ENCODE measurements around the gene WDFY2.

- TF ChIP-seq EZH2 (IDR thresholded peaks at IDR 0.05; ENCODE audit: insufficient read depth, poor library complexity, severe bottlenecking) (no peak), EZH2phosphoT487 (IDR thresholded peaks at IDR 0.05; ENCODE audit: insufficient read depth, low read depth) (no peak)
Observed at GRCh38 chr13:51645154-51645650, 60.9 kb downstream of the WDFY2 start.

Data from GM23248 (cell line).